ENCODE measurements around the gene PSMB2.

Gene PSMB2

DNA sequence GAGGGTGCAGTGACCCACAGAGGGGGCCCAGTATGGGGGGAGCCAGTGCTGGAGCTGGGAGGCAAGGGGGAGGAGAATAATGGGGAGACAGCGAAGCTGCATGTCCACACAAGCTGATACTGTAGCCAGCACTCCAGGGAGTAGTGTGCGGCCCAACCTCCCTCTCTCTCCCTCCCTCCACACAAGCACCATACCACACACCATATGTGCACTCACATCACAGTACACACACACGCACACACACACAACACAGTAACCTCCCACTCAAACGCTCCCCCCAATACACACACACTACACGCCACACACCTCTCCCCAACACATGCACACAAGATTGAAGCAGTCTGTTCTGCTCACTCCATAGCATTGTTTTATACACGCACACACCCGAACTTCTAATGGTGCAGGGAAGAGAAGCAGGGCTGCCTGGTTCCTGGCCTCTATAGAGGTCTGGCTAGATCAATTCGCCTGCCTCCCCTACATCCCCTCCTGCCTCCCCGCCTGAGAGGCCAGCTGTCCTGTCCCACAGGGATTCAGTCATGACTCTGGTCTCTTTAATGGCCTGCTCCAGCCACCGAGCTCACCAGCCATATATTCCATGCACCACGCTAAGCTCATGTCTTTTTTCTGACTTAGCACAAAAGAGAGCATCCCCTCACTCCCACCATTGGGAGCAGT lies 79.9 kb downstream of the PSMB2 start:
- no peaks in the 10 kb centered on the region for H3K27me3 Mint-ChIP-seq
- no peak overlapping the region for H3K4me3 Mint-ChIP-seq
- peaks cover 59% of the 10 kb centered on the region for H3K4me1 Mint-ChIP-seq
- H3K9me3 Mint-ChIP-seq: no peaks in the 10 kb centered on the region
- DNase-seq (no peak), ATAC-seq (no peak)
- H3K27ac Mint-ChIP-seq: no peak overlapping the region

DNA sequence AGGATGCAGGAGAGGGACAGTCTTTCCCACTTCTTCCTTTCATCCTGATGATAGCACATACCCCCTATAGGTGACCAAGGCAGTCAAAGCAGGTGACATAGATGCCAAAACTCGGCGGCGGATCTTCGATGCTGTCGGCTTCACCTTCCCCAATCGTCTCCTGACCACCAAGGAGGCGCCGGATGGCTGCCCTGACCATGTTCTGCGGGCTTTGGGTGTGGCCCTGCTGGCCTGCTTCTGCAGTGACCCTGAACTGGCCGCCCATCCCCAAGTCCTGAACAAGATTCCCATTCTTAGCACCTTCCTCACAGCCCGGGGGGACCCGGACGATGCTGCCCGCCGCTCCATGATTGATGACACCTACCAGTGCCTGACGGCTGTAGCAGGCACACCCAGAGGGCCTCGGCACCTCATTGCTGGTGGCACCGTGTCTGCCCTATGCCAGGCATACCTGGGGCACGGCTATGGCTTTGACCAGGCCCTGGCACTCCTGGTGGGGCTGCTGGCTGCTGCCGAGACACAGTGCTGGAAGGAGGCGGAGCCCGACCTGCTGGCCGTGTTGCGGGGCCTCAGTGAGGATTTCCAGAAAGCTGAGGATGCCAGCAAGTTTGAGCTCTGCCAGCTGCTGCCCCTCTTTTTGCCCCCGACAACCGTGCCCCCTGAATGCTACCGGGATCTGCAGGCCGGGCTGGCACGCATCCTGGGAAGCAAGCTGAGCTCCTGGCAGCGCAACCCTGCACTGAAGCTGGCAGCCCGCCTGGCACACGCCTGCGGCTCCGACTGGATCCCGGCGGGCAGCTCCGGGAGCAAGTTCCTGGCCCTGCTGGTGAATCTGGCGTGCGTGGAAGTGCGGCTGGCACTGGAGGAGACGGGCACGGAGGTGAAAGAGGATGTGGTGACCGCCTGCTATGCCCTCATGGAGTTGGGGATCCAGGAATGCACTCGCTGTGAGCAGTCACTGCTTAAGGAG lies 80.8 kb downstream of the PSMB2 start:
- H3K4me3 Mint-ChIP-seq: no peak overlapping the region
- ATAC-seq: no peak
- no peaks in the 10 kb centered on the region for H3K27me3 Mint-ChIP-seq
- H3K4me1 Mint-ChIP-seq: peaks cover 67% of the 10 kb centered on the region
- no peak for DNase-seq
- no peak overlapping the region for H3K27ac Mint-ChIP-seq
- H3K9me3 Mint-ChIP-seq: no peaks in the 10 kb centered on the region

GRCh38 chr1:35559317-35559944 lies 81.9 kb downstream of the PSMB2 start:
- DNase-seq (no peak), ATAC-seq (no peak)
- Mint-ChIP-seq H3K27me3 (no peaks in the 10 kb centered on the region), H3K4me1 (peaks cover 73% of the 10 kb centered on the region), H3K27ac (peak overlapping the region in 1 of 2 donors; percentile 13), H3K9me3 (no peaks in the 10 kb centered on the region), H3K4me3 (peak overlapping the region; percentile 0 to 12)

DNA sequence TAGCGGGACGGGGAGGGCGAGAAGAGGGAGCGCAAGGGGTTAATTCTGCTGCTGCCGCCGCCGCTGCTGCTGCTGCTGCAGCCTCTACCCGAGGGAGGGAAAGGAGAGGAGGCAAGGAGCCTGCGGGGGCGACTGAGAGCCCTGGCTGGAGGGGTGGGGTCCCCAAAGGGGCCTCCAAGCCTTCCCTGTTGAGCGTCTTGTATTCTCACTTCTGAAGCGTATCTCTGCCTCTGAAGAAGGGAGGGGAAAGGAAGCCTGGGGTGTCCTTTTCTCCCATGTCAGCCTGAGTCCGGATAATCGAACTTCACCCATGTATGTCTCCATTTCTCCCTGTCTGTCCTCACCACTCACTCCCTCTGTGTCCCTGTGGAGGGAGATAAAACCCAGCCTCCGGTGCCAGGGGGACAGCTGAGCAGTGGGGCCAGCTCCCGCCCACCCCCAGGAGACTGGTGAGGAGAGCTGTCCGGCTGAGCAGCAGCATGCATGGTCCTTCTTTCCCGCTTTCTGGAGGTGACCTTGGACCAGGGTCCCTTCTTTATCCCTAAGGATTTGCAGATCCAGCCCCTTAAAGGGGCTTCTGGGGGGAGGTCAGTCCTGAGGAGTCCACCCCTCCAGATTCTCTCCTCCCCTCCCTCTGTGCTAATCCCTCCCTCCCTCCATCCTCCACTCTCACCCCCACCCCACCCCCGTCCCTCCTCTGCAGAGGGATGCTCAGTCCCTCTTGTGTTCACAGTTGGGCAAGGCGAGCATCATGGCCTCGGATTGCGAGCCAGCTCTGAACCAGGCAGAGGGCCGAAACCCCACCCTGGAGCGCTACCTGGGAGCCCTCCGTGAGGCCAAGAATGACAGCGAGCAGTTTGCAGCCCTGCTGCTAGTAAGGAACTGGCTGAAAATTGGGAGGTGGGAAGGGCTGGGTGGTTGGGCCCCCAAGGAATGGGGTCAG lies 82.7 kb downstream of the PSMB2 start:
- H3K4me1 Mint-ChIP-seq: peaks cover 71% of the 10 kb centered on the region
- H3K4me3 Mint-ChIP-seq: peak overlapping the region; percentile 99 to 100
- DNase-seq (no peak), ATAC-seq (no peak)
- H3K27me3 Mint-ChIP-seq: no peaks in the 10 kb centered on the region
- peak overlapping the region; percentile 96 to 99 for H3K27ac Mint-ChIP-seq
- no peaks in the 10 kb centered on the region for H3K9me3 Mint-ChIP-seq

- Mint-ChIP-seq H3K4me3 (peak within 1 kb of the TSS; percentile 99 to 100), H3K9me3 (no peaks in the 10 kb centered on the region), H3K27me3 (no peaks in the 10 kb centered on the region), H3K4me1 (peaks cover 71% of the 10 kb centered on the region), H3K27ac (peak within 1 kb of the TSS; percentile 96 to 99)
- ATAC-seq (peak; percentile 96), DNase-seq (peak; percentile 97)
Measured at GRCh38 chr1:35557611-35558373, 83.5 kb downstream of the PSMB2 start, which contains the start of gene NCDN. Gene NCDN, plus strand, starts transcription at chr1:35557799. Its CDS starts 392 bp downstream, at chr1:35558191.

DNA sequence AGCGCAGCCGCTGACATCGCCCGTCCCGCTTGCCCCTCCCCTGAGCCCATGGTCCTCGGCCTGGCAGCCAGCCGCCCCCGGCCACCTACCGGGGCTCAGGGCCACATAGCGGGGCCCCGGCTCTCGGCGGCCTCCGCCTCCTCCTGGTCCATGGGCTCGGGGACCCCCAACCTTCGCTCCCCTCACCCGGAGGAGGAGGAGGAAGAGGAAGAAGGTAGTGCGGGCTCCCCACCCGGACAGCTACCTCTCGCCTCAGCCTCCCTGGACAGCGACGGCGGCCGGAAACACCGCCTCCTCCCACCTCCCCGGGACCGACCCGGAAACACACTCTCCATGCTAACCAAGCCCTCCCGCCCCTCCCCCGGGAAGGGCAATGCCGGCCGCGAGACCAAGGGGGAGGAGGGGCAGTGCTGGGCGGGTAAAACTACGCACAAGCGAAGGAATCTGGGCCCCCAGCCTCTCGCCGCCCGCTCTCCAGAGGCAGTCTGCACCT lies 84.2 kb downstream of the PSMB2 start, which contains the start of gene KIAA0319L:
Gene KIAA0319L, minus strand, starts transcription at position 286 of the 493 bp plus-strand sequence. CDS start 2,912 bp downstream, outside the sequence.
- DNase-seq (no peak), ATAC-seq (peak; percentile 84)
- Mint-ChIP-seq H3K4me3 (peak within 1 kb of the TSS; percentile 99 to 100), H3K9me3 (no peaks in the 10 kb centered on the region), H3K27ac (peak within 1 kb of the TSS; percentile 96 to 99), H3K4me1 (peaks cover 70% of the 10 kb centered on the region), H3K27me3 (no peaks in the 10 kb centered on the region)

DNA sequence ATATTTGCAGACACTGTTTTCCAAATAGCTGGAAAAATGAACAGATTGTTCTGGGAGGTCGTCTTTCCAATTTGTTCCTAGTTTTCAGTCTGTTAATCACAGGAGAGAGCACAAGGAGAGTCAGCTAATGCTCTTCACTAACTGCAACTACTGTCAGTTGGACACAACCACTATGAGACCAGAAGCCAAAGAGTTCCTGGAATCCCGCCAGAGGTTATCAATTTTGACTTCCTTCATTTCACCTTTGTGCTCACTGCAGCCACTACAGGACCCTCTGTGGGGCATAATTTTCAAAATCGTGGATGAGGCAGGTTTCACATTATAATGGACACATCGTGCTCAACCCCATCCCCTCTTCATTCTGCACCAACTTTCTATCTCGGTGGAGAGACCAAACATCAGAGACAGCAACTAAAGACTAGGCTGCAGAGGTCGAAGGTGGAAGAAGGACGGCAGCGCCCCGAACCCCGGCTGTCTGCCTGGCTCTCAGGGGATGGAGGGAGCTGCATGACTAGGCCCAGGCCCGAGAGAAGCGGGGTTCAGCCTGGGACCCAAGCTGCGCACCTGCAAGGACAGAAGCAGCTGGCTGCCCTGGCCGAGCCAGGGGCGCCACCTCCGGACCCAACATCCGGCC lies 84.7 kb downstream of the PSMB2 start:
- H3K4me1 Mint-ChIP-seq: peaks cover 68% of the 10 kb centered on the region
- peak; percentile 10 for ATAC-seq

DNA sequence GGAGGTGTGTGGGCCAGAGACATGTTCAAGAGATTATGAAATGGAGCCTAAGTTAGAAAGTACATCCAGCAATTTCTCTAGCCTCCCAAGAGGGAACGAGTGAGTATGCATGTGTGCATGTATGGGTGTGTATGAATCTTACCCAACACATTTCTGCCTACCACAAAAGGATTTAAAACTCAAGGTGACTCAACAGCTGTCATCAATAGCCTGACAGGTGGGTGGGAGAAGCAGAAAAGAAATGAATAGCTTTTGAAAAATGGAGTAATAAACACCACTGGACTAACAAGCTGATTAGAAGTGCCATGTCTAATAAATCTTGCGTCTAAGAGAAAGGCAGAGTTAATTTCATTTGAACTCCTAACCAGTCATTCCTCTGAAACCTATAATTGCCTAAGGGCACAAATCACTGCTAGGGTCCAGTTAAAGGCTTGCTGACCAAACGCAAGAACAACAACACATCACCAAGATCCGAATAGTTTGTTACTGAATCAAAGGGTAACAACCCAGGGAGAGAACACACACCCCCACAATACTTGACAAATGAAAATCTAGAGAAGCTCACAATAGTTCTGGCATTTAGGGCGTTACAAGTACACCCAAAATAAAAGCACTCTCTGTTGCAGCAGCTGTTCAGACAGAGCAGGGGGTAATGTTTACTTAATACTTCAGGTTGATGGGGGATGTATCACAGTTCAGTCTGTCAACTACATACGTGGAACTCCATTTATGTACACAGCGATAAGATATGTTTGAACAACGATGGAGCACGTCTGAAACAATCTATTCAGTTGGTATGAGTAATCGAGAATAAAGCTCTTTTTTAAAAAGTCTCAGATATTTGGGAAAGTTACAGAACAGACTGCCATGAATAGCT lies 85.5 kb downstream of the PSMB2 start:
- Mint-ChIP-seq H3K4me1 (peaks cover 61% of the 10 kb centered on the region), H3K27me3 (no peaks in the 10 kb centered on the region), H3K4me3 (peak overlapping the region; percentile 99 to 100), H3K27ac (peak overlapping the region; percentile 23 to 91), H3K9me3 (no peaks in the 10 kb centered on the region)
- DNase-seq (no peak), ATAC-seq (no peak)

More for the DNA sequence above, 84.7 kb downstream of the PSMB2 start:
- Mint-ChIP-seq H3K4me3 (peak overlapping the region; percentile 99 to 100), H3K9me3 (no peaks in the 10 kb centered on the region), H3K27ac (peak overlapping the region; percentile 91 to 99), H3K27me3 (no peaks in the 10 kb centered on the region)
- no peak for DNase-seq

DNA sequence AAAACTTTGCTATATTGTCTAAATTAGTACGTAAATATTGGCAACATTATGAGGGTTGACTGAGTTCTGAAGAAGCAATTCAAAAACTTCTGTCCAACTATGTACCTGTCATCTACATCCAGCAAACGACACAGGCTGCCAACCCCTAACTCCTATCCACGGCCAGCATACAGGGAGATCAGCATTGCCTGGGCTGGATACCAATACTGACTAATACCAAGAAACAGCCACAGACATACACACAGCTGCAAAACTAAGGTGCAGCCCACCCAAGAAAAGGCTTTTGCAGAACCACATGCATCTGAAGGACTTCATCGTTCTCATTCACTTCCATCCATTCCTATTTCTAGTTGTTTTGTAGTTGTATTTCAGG lies 86.1 kb downstream of the PSMB2 start:
- DNase-seq (no peak), ATAC-seq (no peak)
- Mint-ChIP-seq H3K4me1 (peaks cover 54% of the 10 kb centered on the region), H3K9me3 (no peaks in the 10 kb centered on the region), H3K27me3 (no peaks in the 10 kb centered on the region), H3K4me3 (peak overlapping the region in 1 of 2 donors; percentile 6), H3K27ac (peak overlapping the region in 1 of 2 donors; percentile 23)

DNA sequence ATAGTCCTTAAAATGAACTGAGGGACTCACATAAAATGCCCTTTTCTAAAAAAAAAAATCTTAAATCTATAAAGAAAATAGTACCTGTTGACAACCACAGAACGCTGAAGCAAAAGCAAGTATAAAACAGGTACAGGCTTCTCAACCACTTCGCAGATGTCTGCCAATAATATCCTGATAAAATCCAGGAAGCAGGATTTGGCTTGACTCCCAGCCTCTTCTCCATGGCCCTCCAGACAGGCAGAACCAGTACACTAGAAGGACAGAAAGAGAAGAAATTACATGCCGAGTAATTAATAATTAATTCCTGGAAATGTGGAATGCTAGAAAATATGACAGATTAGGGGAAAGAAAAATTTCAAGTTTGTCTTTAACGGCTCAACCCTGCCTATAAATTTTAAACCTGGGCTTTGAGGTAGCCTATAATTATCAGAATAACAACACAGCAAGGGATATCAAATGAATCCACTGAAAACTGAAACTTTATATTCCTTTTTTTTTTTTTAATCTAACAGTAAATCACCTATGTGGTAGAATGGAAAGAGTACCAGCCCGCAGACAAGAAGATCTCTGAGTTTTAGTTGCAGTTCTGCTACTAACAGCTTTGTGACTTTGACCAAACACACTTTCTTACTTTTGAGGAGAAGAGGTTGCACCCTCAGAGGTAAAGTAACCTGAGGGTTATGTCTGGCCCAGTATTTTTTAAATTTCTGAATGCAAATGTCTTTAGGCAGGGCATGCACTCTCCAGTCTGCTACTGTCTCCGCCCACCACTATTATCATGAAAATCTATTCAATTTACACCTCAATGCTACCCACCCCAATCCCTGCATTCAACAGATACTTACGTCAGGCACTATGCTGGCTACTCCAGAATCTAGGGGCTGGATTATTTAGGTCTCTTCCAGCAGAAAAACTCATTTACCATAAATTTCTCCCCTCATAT lies 86.8 kb downstream of the PSMB2 start:
- Mint-ChIP-seq H3K4me3 (no peak overlapping the region), H3K27me3 (no peaks in the 10 kb centered on the region), H3K4me1 (peaks cover 50% of the 10 kb centered on the region), H3K9me3 (no peaks in the 10 kb centered on the region), H3K27ac (peak overlapping the region; percentile 15 to 40)
- no peak for ATAC-seq
- DNase-seq: no peak

DNA sequence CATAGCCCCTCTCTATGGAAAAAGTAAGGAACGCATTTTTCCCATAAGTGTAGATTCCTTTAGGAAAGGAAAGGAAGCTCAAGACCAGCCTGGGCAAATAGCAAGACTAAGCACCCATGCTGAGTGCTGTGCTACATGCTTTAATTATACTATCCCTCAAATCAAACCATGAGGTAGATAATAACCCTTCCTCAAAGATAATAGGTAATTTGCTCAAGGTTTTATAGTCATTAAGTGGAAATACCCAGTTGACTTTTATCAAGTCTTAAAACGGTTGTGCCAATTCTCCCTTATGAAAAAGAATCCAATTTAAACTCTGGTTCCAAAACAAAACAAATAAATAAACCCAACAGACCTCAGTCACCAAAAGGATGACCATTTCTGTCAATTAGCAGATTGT lies 87.5 kb downstream of the PSMB2 start:
- ATAC-seq (no peak), DNase-seq (no peak)
- Mint-ChIP-seq H3K27ac (no peak overlapping the region), H3K4me1 (peaks cover 43% of the 10 kb centered on the region), H3K9me3 (no peaks in the 10 kb centered on the region), H3K4me3 (no peak overlapping the region), H3K27me3 (no peaks in the 10 kb centered on the region)
